Kidney (tissue), 14 donors: Measurements from ENCODE around the gene FCN1. TPM values are rescaled to one million over a fixed set of nuclear protein-coding genes. Genes with fewer than 3 reads are reported as not detected.
A peak's percentile ranks its signal among the peaks of the same experiment; 100 is the strongest.

ENCODE experiments used
- DNase-seq, 5 donors: peaks; one replicate each; pipeline ENCODE4 v3.0.0-alpha.2; 2013 to 2020
- FAIRE-seq: peaks from 2 replicates; lab custom pipeline; 2012; peaks lifted over from hg19 to GRCh38; lab: Jason Lieb, UNC
- H3K27ac ChIP-seq, 2 donors: one replicate each; pipeline ENCODE4 v1.7.0; 2013; ENCODE audit warnings: low read depth in 2 of 2, low read length in 2 of 2, inconsistent platforms in 1 of 2
- H3K27me3 ChIP-seq: one replicate; pipeline ENCODE4 v1.7.1; 2013; ENCODE audit warnings: low read length, inconsistent platforms; ENCODE audit not compliant: control insufficient read depth, insufficient read depth
- H3K36me3 ChIP-seq, 3 donors: one replicate each; pipeline versions ENCODE4 v1.7.0 to v1.7.1; 2013; ENCODE audit warnings: low read length in 3 of 3, control low read depth in 1 of 3, inconsistent platforms in 1 of 3; ENCODE audit not compliant: insufficient read depth in 3 of 3, control insufficient read depth in 2 of 3
- H3K4me1 ChIP-seq, 3 donors: one replicate each; pipeline versions ENCODE4 v1.7.0 to v1.7.1; 2013; ENCODE audit warnings: low read length in 3 of 3, inconsistent platforms in 1 of 3, low read depth in 1 of 3; ENCODE audit not compliant: control insufficient read depth in 2 of 3, insufficient read depth in 2 of 3
- H3K4me3 ChIP-seq, 3 donors: one replicate each; pipeline versions ENCODE4 v1.7.0 to v1.8.1; 2013; ENCODE audit warnings: low read length in 3 of 3, control low read depth in 1 of 3, inconsistent platforms in 1 of 3
- H3K9ac ChIP-seq, 3 donors: one replicate each; pipeline versions ENCODE4 v1.7.0 to v1.7.1; 2013; ENCODE audit warnings: low read length in 3 of 3, control low read depth in 1 of 3, inconsistent platforms in 1 of 3
- H3K9me3 ChIP-seq, 3 donors: one replicate each; pipeline versions ENCODE4 v1.7.0 to v1.7.1; 2013; ENCODE audit warnings: low read length in 3 of 3, control low read depth in 1 of 3, inconsistent platforms in 1 of 3; ENCODE audit not compliant: control insufficient read depth in 2 of 3, insufficient read depth in 1 of 3
- CTCF ChIP-seq: IDR thresholded peaks from 3 replicates; pipeline ENCODE4 v1.5.1; 2012; ENCODE audit warnings: mild to moderate bottlenecking, moderate library complexity, borderline replicate concordance; ENCODE audit not compliant: insufficient read depth; ENCODE audit errors: extremely low read depth
- intact Hi-C: fragments of 100-400 bp; cut with DNase I; formaldehyde crosslinking; loops from one replicate; pipeline ENCODE4 v1.11.1; 2022
- polyA plus RNA-seq: library from polyadenylated mRNA; stranded (reverse); fragments of 350-450 nt; fragmentation: Illumina TruSeq; extraction: RNeasy Lipid Tissue Mini Kit (QIAGEN cat#74804); gene quantifications from one replicate; pipeline ENCODE4 v1.2.3, GENCODE V29; 2014; ENCODE audit warnings: low read depth, low replicate concordance; ENCODE audit not compliant: insufficient read depth
- total RNA-seq: library from RNA; stranded (reverse); fragmentation: NEBNext Ultra II Directional; extraction: Animal tissue kit (Norgen Biotek cat#: 25700); gene quantifications from one replicate; pipeline ENCODE4 v1.2.1, GENCODE V29; 2021
- donor health status: control.
- donor health status: control.
- donor health status: control.
- donor health status: control.
- donor health status: control.
- donor health status: DM: yes; HTN: yes; CAD: no.
- donor health status: Normal renal cell carcinoma (clear cell type).

The FCN1 gene
- total and polyA plus RNA-seq, 2 donors from 2014 or later = 3.2 to 13.0 TPM

- no peak overlapping the region for H3K27ac ChIP-seq
- H3K4me3 ChIP-seq = no peak overlapping the region
- no peaks in the 10 kb centered on the region for H3K27me3 ChIP-seq
- no peaks in the 10 kb centered on the region for H3K36me3 ChIP-seq
- DNase-seq (no peak), FAIRE-seq (no peak)
- no peak for TF ChIP-seq CTCF
- intact Hi-C loops = no loop called here
- no peaks in the 10 kb centered on the region for H3K4me1 ChIP-seq
- H3K9ac ChIP-seq = no peak overlapping the region
- H3K9me3 ChIP-seq = no peaks in the 10 kb centered on the region
Measured at GRCh38 chr9:134887219-134887618, 30.5 kb downstream of the FCN1 start.

- Histone ChIP-seq H3K9me3 (no peaks in the 10 kb centered on the region), H3K36me3 (no peaks in the 10 kb centered on the region), H3K4me3 (no peak overlapping the region), H3K27me3 (no peaks in the 10 kb centered on the region), H3K4me1 (no peaks in the 10 kb centered on the region), H3K9ac (no peak overlapping the region), H3K27ac (no peak overlapping the region)
- TF ChIP-seq CTCF = no peak
- FAIRE-seq = no peak
- intact Hi-C loops = no loop called here
- peak in 1 of 5 donors; percentile 17 for DNase-seq
Measured at GRCh38 chr9:134886413-134886913, 31.2 kb downstream of the FCN1 start.

GRCh38 chr9:134885679-134886412 lies 31.9 kb downstream of the FCN1 start:
- no peak for DNase-seq
- intact Hi-C loops = no loop called here
- no peak overlapping the region for H3K9ac ChIP-seq
- H3K27ac ChIP-seq = no peak overlapping the region
- no peaks in the 10 kb centered on the region for H3K9me3 ChIP-seq
- FAIRE-seq = no peak
- no peak for TF ChIP-seq CTCF
- no peak overlapping the region for H3K4me3 ChIP-seq
- no peaks in the 10 kb centered on the region for H3K36me3 ChIP-seq
- no peaks in the 10 kb centered on the region for H3K27me3 ChIP-seq
- no peaks in the 10 kb centered on the region for H3K4me1 ChIP-seq
